CD14-positive monocyte (primary cell): Measurements from ENCODE around the gene BCL2. TPM values are rescaled to one million over a fixed set of nuclear protein-coding genes. Genes with fewer than 3 reads are reported as not detected.

Source experiments
- DNase-seq, 3 donors: peaks; one replicate each; pipeline ENCODE4 v3.0.0-alpha.2; 2011 to 2022
- H2AFZ ChIP-seq: 2 replicates; pipeline ENCODE4 v1.6.0; 2012; ENCODE audit warnings: mild to moderate bottlenecking, low read depth, low read length, inconsistent platforms; ENCODE audit not compliant: insufficient read depth, poor library complexity, severe bottlenecking
- H3K27ac ChIP-seq, 2 donors: 1 replicate in 1 of 2; 2 replicates in 1 of 2; pipeline ENCODE4 v1.5.1; 2012 to 2013; ENCODE audit warnings: low read length in 2 of 2, control low read depth in 1 of 2, inconsistent platforms in 1 of 2, low read depth in 1 of 2, mild to moderate bottlenecking in 1 of 2
- H3K27me3 ChIP-seq, 2 donors: one replicate each; pipeline versions ENCODE4 v1.6.0 to v1.6.1; 2011 to 2013; ENCODE audit warnings: low read length in 2 of 2; ENCODE audit not compliant: control insufficient read depth in 2 of 2, insufficient read depth in 2 of 2
- H3K36me3 ChIP-seq, 2 donors: replicated peaks in 1 of 2; 1 replicate in 1 of 2; 2 replicates in 1 of 2; pipeline versions ENCODE4 v1.5.1 to v1.6.1; 2012 to 2013; ENCODE audit warnings: low read length in 2 of 2, control low read depth in 1 of 2, inconsistent platforms in 1 of 2, mild to moderate bottlenecking in 1 of 2; ENCODE audit not compliant: insufficient read depth in 2 of 2, control insufficient read depth in 1 of 2
- H3K4me1 ChIP-seq, 2 donors: 1 replicate in 1 of 2; 2 replicates in 1 of 2; pipeline versions ENCODE4 v1.5.1 to v1.6.1; 2012 to 2013; ENCODE audit warnings: low read length in 2 of 2, control low read depth in 1 of 2, inconsistent platforms in 1 of 2, mild to moderate bottlenecking in 1 of 2, moderate library complexity in 1 of 2; ENCODE audit not compliant: insufficient read depth in 2 of 2, control insufficient read depth in 1 of 2
- H3K4me2 ChIP-seq: replicated peaks from 2 replicates; pipeline ENCODE3; 2012; ENCODE audit warnings: low read length, moderate library complexity, mild to moderate bottlenecking; ENCODE audit not compliant: poor library complexity, severe bottlenecking; ENCODE audit errors: extremely low read depth
- H3K4me3 ChIP-seq, 3 experiments: fragments of 200-600 bp in 1 of 3; sonication (generic) in 1 of 3; replicated peaks in 1 of 3; 1 replicate in 2 of 3; 2 replicates in 1 of 3; pipeline ENCODE4 v1.5.1; 2011 to 2013; ENCODE audit warnings: low read length in 3 of 3, mild to moderate bottlenecking in 3 of 3, control low read depth in 2 of 3, low read depth in 2 of 3, inconsistent platforms in 1 of 3, moderate library complexity in 1 of 3
- H3K79me2 ChIP-seq: 2 replicates; pipeline ENCODE4 v1.6.0; 2012; ENCODE audit warnings: mild to moderate bottlenecking, control low read depth, inconsistent platforms, low read length, moderate library complexity; ENCODE audit not compliant: insufficient read depth
- H3K9ac ChIP-seq: 2 replicates; pipeline ENCODE4 v1.6.0; 2017; ENCODE audit warnings: low read length, mild to moderate bottlenecking; ENCODE audit not compliant: insufficient read depth, poor library complexity, severe bottlenecking
- H3K9me3 ChIP-seq, 2 donors: replicated peaks in 1 of 2; 1 replicate in 1 of 2; 2 replicates in 1 of 2; pipeline versions ENCODE4 v1.5.1 to v1.6.1; 2012 to 2013; ENCODE audit warnings: low read length in 2 of 2, control low read depth in 1 of 2; ENCODE audit not compliant: control insufficient read depth in 1 of 2, insufficient read depth in 1 of 2
- H4K20me1 ChIP-seq: 2 replicates; pipeline ENCODE4 v1.6.0; 2012; ENCODE audit warnings: mild to moderate bottlenecking, low read length, control low read depth, moderate library complexity; ENCODE audit not compliant: insufficient read depth
- H3K27ac Mint-ChIP-seq, 7 donors: one replicate each; pipeline ENCODE4 v1.8.0; 2020; ENCODE audit warnings: mild to moderate bottlenecking in 7 of 7, mixed read lengths in 7 of 7, moderate library complexity in 6 of 7, inconsistent platforms in 2 of 7
- H3K27me3 Mint-ChIP-seq, 3 donors: one replicate each; pipeline ENCODE4 v1.8.0; 2021 to 2022; ENCODE audit warnings: low read depth in 3 of 3, mild to moderate bottlenecking in 3 of 3, mixed read lengths in 3 of 3, moderate library complexity in 3 of 3, inconsistent platforms in 1 of 3
- H3K36me3 Mint-ChIP-seq, 2 donors: one replicate each; pipeline ENCODE4 v1.8.0; 2020; ENCODE audit warnings: mixed read lengths in 2 of 2, inconsistent platforms in 1 of 2, mild to moderate bottlenecking in 1 of 2
- H3K4me1 Mint-ChIP-seq: one replicate; pipeline ENCODE4 v1.8.0; 2020; ENCODE audit warnings: mild to moderate bottlenecking, mixed read lengths
- H3K4me3 Mint-ChIP-seq, 2 donors: one replicate each; pipeline ENCODE4 v1.8.0; 2020; ENCODE audit warnings: mild to moderate bottlenecking in 2 of 2, mixed read lengths in 2 of 2, moderate library complexity in 1 of 2
- H3K9me3 Mint-ChIP-seq, 7 donors: one replicate each; pipeline ENCODE4 v1.8.0; 2020 to 2022; ENCODE audit warnings: mixed read lengths in 7 of 7, mild to moderate bottlenecking in 6 of 7, moderate library complexity in 6 of 7, inconsistent platforms in 2 of 7
- whole genome bisulfite sequencing: methylation state at CpG from one replicate; pipeline ENCODE4 v1.1.5; 2013; ENCODE audit warnings: missing lambda C conversion rate; ENCODE audit not compliant: insufficient coverage; 5-methylcytosine and 5-hydroxymethylcytosine counted together
- intact Hi-C, 2 donors: fragments of 100-400 bp; cut with micrococcal nuclease; formaldehyde crosslinking; loops; one replicate each; pipeline versions ENCODE4 v1.15.0 to v1.15.1; 2023
- polyA plus RNA-seq, 3 donors: library from polyadenylated mRNA; depleted of rRNA in 1 of 3; unstranded in 2 of 3; stranded (reverse) in 1 of 3; fragments of 300-500 nt in 2 of 3; fragments of >200 nt in 1 of 3; fragmentation: Illumina TruSeq in 2 of 3; gene quantifications; 1 replicate in 2 of 3; 2 replicates in 1 of 3; pipeline ENCODE4 v1.2.3, GENCODE V29; 2012 to 2021
- TF ChIP-seq, protein P1 (sequence below): fragments of 200-600 bp; IDR thresholded peaks from one replicate; pipeline ENCODE4 v1.8.0; 2022; ENCODE audit warnings: antibody characterized with exemption, mild to moderate bottlenecking

The BCL2 gene
- polyA plus RNA-seq, 3 donors = 0.58 to 2.5 (median 1.1) TPM

- TF ChIP-seq, protein P1, sequence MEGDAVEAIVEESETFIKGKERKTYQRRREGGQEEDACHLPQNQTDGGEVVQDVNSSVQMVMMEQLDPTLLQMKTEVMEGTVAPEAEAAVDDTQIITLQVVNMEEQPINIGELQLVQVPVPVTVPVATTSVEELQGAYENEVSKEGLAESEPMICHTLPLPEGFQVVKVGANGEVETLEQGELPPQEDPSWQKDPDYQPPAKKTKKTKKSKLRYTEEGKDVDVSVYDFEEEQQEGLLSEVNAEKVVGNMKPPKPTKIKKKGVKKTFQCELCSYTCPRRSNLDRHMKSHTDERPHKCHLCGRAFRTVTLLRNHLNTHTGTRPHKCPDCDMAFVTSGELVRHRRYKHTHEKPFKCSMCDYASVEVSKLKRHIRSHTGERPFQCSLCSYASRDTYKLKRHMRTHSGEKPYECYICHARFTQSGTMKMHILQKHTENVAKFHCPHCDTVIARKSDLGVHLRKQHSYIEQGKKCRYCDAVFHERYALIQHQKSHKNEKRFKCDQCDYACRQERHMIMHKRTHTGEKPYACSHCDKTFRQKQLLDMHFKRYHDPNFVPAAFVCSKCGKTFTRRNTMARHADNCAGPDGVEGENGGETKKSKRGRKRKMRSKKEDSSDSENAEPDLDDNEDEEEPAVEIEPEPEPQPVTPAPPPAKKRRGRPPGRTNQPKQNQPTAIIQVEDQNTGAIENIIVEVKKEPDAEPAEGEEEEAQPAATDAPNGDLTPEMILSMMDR = no peak
- no peak overlapping the region for H3K9ac ChIP-seq
- H3K4me3 ChIP-seq = no peak overlapping the region
- no peak for DNase-seq
- Mint-ChIP-seq H3K4me1 (peaks cover 39% of the 10 kb centered on the region), H3K4me3 (no peak overlapping the region), H3K27me3 (peaks cover 0 to 3% (median 0%) of the 10 kb centered on the region in 3 donors), H3K9me3 (no peaks in the 10 kb centered on the region), H3K36me3 (peaks cover 0 to 4% of the 10 kb centered on the region in 2 donors), H3K27ac (no peak overlapping the region)
- no peak overlapping the region for H3K4me2 ChIP-seq
- H3K9me3 ChIP-seq = no peaks in the 10 kb centered on the region
- 100% methylated on average over 5 of the region's 8 CpGs for WGBS
- H2AFZ ChIP-seq = no peak overlapping the region
- no peaks in the 10 kb centered on the region for H3K27me3 ChIP-seq
- intact Hi-C loops = no loop called here
- H3K36me3 ChIP-seq = no peaks in the 10 kb centered on the region
- peaks cover 27 to 28% of the 10 kb centered on the region in 2 donors for H3K4me1 ChIP-seq
- H4K20me1 ChIP-seq = no peaks in the 10 kb centered on the region
- peaks cover 5% of the 10 kb centered on the region for H3K79me2 ChIP-seq
- no peak overlapping the region for H3K27ac ChIP-seq
These were observed 174.3 kb downstream of the BCL2 start for GRCh38 chr18:63145166-63145850.

DNA sequence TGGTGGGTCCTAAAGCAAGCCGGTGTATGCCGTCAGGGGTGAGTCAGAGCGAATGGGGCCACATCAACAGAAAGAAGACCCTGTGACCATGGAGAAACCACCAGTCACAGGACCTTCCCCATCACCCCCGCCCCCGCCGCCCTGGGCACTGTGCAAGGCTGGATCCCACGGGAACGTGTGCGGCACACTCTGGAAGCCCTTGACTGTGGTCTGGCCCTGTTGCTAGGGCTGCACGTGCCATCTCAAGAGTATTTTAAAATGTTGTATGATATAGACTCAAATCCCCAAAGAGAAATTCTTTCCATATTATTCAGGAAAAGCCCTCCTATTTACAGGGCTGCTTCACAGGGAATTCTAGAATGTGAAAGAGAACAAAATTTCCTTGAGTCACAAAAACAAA lies 174.8 kb downstream of the BCL2 start:
- no peak overlapping the region for H3K9ac ChIP-seq
- H2AFZ ChIP-seq = no peak overlapping the region
- 59% methylated on average over 3 of the region's 10 CpGs for WGBS
- TF ChIP-seq, protein P1 = no peak
- no peak for DNase-seq
- H3K27ac ChIP-seq = no peak overlapping the region
- no peak overlapping the region for H3K4me3 ChIP-seq
- H3K36me3 ChIP-seq = no peaks in the 10 kb centered on the region
- H3K27me3 Mint-ChIP-seq = peaks cover 0 to 3% (median 0%) of the 10 kb centered on the region in 3 donors
- peaks cover 5% of the 10 kb centered on the region for H3K79me2 ChIP-seq
- peaks cover 39% of the 10 kb centered on the region for H3K4me1 Mint-ChIP-seq
- H3K9me3 Mint-ChIP-seq = no peaks in the 10 kb centered on the region
- H3K9me3 ChIP-seq = no peaks in the 10 kb centered on the region
- intact Hi-C loops = no loop called here
- H3K27ac Mint-ChIP-seq = peak overlapping the region in 1 of 7 donors; percentile 31
- no peak overlapping the region for H3K4me2 ChIP-seq
- peaks cover 27 to 28% of the 10 kb centered on the region in 2 donors for H3K4me1 ChIP-seq
- no peaks in the 10 kb centered on the region for H3K27me3 ChIP-seq
- H4K20me1 ChIP-seq = no peaks in the 10 kb centered on the region
- no peak overlapping the region for H3K4me3 Mint-ChIP-seq
- peaks cover 0 to 4% of the 10 kb centered on the region in 2 donors for H3K36me3 Mint-ChIP-seq
